Inflammatory macrophage treated with lipopolysaccharide for 4 hours (primary cell): Measurements from ENCODE around the gene IL3RA.
"Not testable (repeated sequence)": the region's sequence is repeated elsewhere in the genome, so short reads cannot be mapped to it uniquely, and the experiment has no call there.

Experiments
- DNase-seq: peaks from one replicate; pipeline ENCODE4 v3.0.0-alpha.2; 2020

IL3RA gene

GRCh38 chrX:1332433-1332832 lies 4.2 kb upstream of the IL3RA start:
- not testable (repeated sequence) for DNase-seq

- peak; percentile 29 for DNase-seq
These were observed 1.7 kb upstream of the IL3RA start for GRCh38 chrX:1334854-1335253.

- peak; percentile 27 for DNase-seq
These were observed 579 bp downstream of the IL3RA start for GRCh38 chrX:1336948-1337779.

GRCh38 chrX:1341545-1342184 lies 5.1 kb downstream of the IL3RA start:
- peak; percentile 92 for DNase-seq

- DNase-seq, result not testable (repeated sequence)
These were observed 13.0 kb downstream of the IL3RA start for GRCh38 chrX:1349606-1350005.

GRCh38 chrX:1351981-1352714 lies 15.6 kb downstream of the IL3RA start:
- no peak for DNase-seq

GRCh38 chrX:1354036-1355019 lies 17.7 kb downstream of the IL3RA start:
- no peak for DNase-seq

- no peak for DNase-seq
These were observed 18.8 kb downstream of the IL3RA start for GRCh38 chrX:1355131-1356046.

- DNase-seq, result no peak
These were observed 21.4 kb downstream of the IL3RA start for GRCh38 chrX:1357993-1358392.

GRCh38 chrX:1358793-1359476 lies 22.4 kb downstream of the IL3RA start:
- no peak for DNase-seq

GRCh38 chrX:1359477-1359873 lies 22.9 kb downstream of the IL3RA start:
- DNase-seq, result no peak

GRCh38 chrX:1360171-1360570 lies 23.6 kb downstream of the IL3RA start:
- DNase-seq, result no peak

- no peak for DNase-seq
These were observed 24.7 kb downstream of the IL3RA start for GRCh38 chrX:1361275-1361674.

- DNase-seq, result no peak
These were observed 25.3 kb downstream of the IL3RA start for GRCh38 chrX:1361910-1362309.

GRCh38 chrX:1366363-1366762 lies 29.8 kb downstream of the IL3RA start:
- DNase-seq, result not testable (repeated sequence)

GRCh38 chrX:1368385-1368698 lies 31.8 kb downstream of the IL3RA start:
- DNase-seq, result no peak

- no peak for DNase-seq
These were observed 41.7 kb downstream of the IL3RA start for GRCh38 chrX:1378306-1378759.

- no peak for DNase-seq
These were observed 44.2 kb downstream of the IL3RA start for GRCh38 chrX:1380672-1381233.

- DNase-seq, result no peak
These were observed 48.2 kb downstream of the IL3RA start for GRCh38 chrX:1384658-1385252.
